ENCODE measurements around the gene TPGS2.

The TPGS2 gene

DNA sequence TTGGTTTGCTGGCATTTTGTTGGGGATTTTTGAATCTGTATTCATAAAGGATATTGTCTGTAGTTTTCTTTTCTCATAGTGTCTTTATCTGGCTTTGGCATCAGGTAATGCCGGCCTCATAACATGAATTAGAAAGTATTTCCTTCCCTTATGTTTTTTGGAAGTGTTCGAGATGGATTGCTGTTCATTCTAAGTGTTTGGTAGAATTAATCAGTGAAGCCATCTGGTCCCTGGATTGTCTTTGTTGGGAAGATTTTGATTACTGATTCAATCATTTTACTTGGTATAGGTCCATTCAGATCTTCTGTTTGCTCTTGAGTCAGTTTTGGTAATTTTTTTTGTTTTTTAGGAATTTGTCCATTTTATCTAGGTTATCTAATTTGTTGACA lies 22.4 kb upstream of the TPGS2 start:
- H3K4me3 ChIP-seq (ENCODE audit: low read length), result no peak overlapping the region
- TF ChIP-seq, protein P1, sequence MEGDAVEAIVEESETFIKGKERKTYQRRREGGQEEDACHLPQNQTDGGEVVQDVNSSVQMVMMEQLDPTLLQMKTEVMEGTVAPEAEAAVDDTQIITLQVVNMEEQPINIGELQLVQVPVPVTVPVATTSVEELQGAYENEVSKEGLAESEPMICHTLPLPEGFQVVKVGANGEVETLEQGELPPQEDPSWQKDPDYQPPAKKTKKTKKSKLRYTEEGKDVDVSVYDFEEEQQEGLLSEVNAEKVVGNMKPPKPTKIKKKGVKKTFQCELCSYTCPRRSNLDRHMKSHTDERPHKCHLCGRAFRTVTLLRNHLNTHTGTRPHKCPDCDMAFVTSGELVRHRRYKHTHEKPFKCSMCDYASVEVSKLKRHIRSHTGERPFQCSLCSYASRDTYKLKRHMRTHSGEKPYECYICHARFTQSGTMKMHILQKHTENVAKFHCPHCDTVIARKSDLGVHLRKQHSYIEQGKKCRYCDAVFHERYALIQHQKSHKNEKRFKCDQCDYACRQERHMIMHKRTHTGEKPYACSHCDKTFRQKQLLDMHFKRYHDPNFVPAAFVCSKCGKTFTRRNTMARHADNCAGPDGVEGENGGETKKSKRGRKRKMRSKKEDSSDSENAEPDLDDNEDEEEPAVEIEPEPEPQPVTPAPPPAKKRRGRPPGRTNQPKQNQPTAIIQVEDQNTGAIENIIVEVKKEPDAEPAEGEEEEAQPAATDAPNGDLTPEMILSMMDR (conservative IDR thresholded peaks at IDR 0.05; ENCODE audit: low read depth, low read length), result no peak
- DNase-seq (ENCODE audit: low read depth), result no peak

GRCh38 chr18:36850527-36851201 lies 21.9 kb upstream of the TPGS2 start:
- H3K4me3 ChIP-seq (ENCODE audit: low read length), result no peak overlapping the region
- TF ChIP-seq, protein P1 (conservative IDR thresholded peaks at IDR 0.05; ENCODE audit: low read depth, low read length), result no peak
- no peak for DNase-seq (ENCODE audit: low read depth)

DNA sequence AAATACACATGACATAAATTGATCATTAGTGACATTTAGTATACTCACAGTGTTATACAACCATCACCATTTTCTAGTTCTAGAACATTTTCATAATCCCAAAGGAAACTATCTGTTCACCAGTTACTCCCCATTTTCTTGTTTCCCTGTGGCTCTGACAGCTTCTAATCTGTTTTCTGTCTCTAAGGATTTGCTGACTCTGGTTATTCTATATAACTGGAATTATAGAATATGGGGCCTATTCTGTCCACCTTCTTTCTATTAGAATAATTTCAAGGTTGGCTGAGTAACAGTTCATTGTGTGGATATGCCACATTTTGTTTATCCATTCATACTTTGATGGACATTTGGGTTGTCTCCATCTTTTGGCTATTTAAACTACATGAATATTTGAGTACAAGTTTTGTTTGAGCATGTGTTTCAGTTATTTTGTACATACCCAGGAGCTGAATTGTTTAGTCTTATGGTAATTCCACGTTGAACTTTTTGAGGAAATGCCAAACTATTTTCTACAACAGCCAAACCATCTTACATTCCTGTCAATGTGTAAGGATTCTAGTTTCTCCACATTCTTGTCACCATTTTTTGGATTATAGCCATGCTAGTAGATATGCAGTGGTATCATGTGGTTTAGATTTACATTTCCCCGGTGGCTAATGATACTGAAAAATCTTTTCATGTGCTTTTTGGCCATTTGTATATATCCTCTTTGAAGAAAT lies 20.6 kb upstream of the TPGS2 start:
- peak; percentile 68 for DNase-seq (ENCODE audit: low read depth)
- TF ChIP-seq, protein P1 (conservative IDR thresholded peaks at IDR 0.05; ENCODE audit: low read depth, low read length), result no peak
- no peak overlapping the region for H3K4me3 ChIP-seq (ENCODE audit: low read length)

DNA sequence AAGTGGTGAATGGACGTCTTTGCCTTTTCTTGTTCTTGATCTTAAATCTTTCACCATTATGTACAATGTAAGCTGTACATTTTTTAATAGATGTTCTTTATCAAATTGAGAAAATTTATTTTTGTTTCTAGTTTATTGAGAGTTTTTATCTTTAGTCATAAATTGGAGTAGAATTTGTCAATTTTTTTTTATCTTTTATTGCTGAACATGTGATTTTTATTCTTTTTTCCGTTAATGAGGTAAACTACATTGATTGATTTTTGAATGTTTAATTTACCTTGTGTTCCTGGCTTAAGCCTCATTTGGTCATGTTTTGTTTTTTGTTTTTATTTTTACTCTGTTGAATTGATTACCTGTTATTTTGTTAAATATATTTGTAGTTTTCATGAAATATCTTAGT lies 19.8 kb upstream of the TPGS2 start:
- TF ChIP-seq, protein P1 (conservative IDR thresholded peaks at IDR 0.05; ENCODE audit: low read depth, low read length), result no peak
- no peak for DNase-seq (ENCODE audit: low read depth)
- H3K4me3 ChIP-seq (ENCODE audit: low read length), result no peak overlapping the region

- no peak for DNase-seq (ENCODE audit: low read depth)
- no peak overlapping the region for H3K4me3 ChIP-seq (ENCODE audit: low read length)
- TF ChIP-seq, protein P1 (conservative IDR thresholded peaks at IDR 0.05; ENCODE audit: low read depth, low read length), result no peak
Measured at GRCh38 chr18:36843784-36844183, 15.0 kb upstream of the TPGS2 start.

GRCh38 chr18:36843199-36843598 lies 14.4 kb upstream of the TPGS2 start:
- TF ChIP-seq, protein P1 (conservative IDR thresholded peaks at IDR 0.05; ENCODE audit: low read depth, low read length), result no peak
- DNase-seq (ENCODE audit: low read depth), result no peak
- no peak overlapping the region for H3K4me3 ChIP-seq (ENCODE audit: low read length)

GRCh38 chr18:36839835-36840234 lies 11.0 kb upstream of the TPGS2 start:
- DNase-seq (ENCODE audit: low read depth), result no peak
- TF ChIP-seq, protein P1 (conservative IDR thresholded peaks at IDR 0.05; ENCODE audit: low read depth, low read length), result no peak
- no peak overlapping the region for H3K4me3 ChIP-seq (ENCODE audit: low read length)

All from retinal pigment epithelial cell (primary cell).